H1 (cell line): ENCODE results near the gene FAM222B. TPM values are rescaled to one million over a fixed set of nuclear protein-coding genes. Genes with fewer than 3 reads are reported as not detected.

ENCODE experiments used
- ASH2L ChIP-seq: fragments of 200-600, 300-600 bp; sonication (generic); IDR thresholded peaks from one replicate; pipeline ENCODE4 v1.7.1; 2017; ENCODE audit warnings: low read length
- CEBPB ChIP-seq: IDR thresholded peaks from 2 replicates; pipeline ENCODE4 v1.6.1; 2012; ENCODE audit warnings: low read depth, low read length
- CREB1 ChIP-seq: IDR thresholded peaks from 2 replicates; pipeline ENCODE4 v1.6.1; 2012; ENCODE audit warnings: inconsistent platforms
- E2F6 ChIP-seq: IDR thresholded peaks from 2 replicates; pipeline ENCODE4 v1.6.1; 2012; ENCODE audit warnings: inconsistent platforms
- EGR1 ChIP-seq: IDR thresholded peaks from 2 replicates; pipeline ENCODE4 v1.6.1; 2011; ENCODE audit warnings: low read depth, low read length, borderline replicate concordance
- GABPA ChIP-seq: IDR thresholded peaks from 2 replicates; pipeline ENCODE4 v1.6.1; 2011; ENCODE audit warnings: mild to moderate bottlenecking, low read length, moderate library complexity, borderline replicate concordance; ENCODE audit not compliant: insufficient read depth
- GTF2F1 ChIP-seq: IDR thresholded peaks from 2 replicates; pipeline ENCODE4 v1.6.1; 2012; ENCODE audit warnings: low read depth, low read length, improper control_type of control experiment, borderline replicate concordance
- HDAC2 ChIP-seq, 2 experiments: fragments of 300-600 bp in 1 of 2; sonication (generic) in 1 of 2; IDR thresholded peaks; 2 replicates each; pipeline ENCODE4 v1.6.1; 2011 to 2012; ENCODE audit warnings: low read depth in 2 of 2, low read length in 2 of 2, mild to moderate bottlenecking in 2 of 2, moderate library complexity in 2 of 2, borderline replicate concordance in 1 of 2, inconsistent platforms in 1 of 2
- HDAC6 ChIP-seq: IDR thresholded peaks from one replicate; pipeline ENCODE4 v1.7.1; 2012; ENCODE audit warnings: low read depth, mild to moderate bottlenecking, inconsistent platforms, low read length, moderate library complexity
- NANOG ChIP-seq: IDR thresholded peaks from 2 replicates; pipeline ENCODE4 v1.6.1; 2011; ENCODE audit warnings: low read length, low read depth, mild to moderate bottlenecking, inconsistent platforms; ENCODE audit not compliant: insufficient read depth, poor library complexity, severe bottlenecking
- PHF8 ChIP-seq: fragments of 200-600 bp; sonication (generic); conservative IDR thresholded peaks from 2 replicates; pipeline ENCODE4 v1.7.1; 2012; ENCODE audit warnings: low read depth, mild to moderate bottlenecking, inconsistent platforms, low read length, moderate library complexity
- POLR2A ChIP-seq, 2 experiments: IDR thresholded peaks; 1 replicate in 1 of 2; 2 replicates in 1 of 2; pipeline ENCODE4 v1.6.1; 2011; ENCODE audit warnings: low read depth in 2 of 2, low read length in 2 of 2, mild to moderate bottlenecking in 2 of 2; ENCODE audit errors: control extremely low read depth in 1 of 2
- POLR2AphosphoS5 ChIP-seq: IDR thresholded peaks from 2 replicates; pipeline ENCODE4 v1.6.1; 2011; ENCODE audit warnings: low read depth, low read length
- RXRA ChIP-seq: IDR thresholded peaks from 2 replicates; pipeline ENCODE4 v1.6.1; 2011; ENCODE audit warnings: low read depth, mild to moderate bottlenecking, low read length, moderate library complexity; ENCODE audit not compliant: insufficient read depth
- SAP30 ChIP-seq: fragments of 300-600 bp; sonication (generic); IDR thresholded peaks from 2 replicates; pipeline ENCODE4 v1.7.1; 2012; ENCODE audit warnings: low read length, moderate library complexity, mild to moderate bottlenecking, inconsistent platforms; ENCODE audit not compliant: insufficient read depth, insufficient replicate concordance
- SIRT6 ChIP-seq: IDR thresholded peaks from one replicate; pipeline ENCODE4 v1.7.1; 2012; ENCODE audit warnings: low read length, inconsistent platforms
- SIX5 ChIP-seq: IDR thresholded peaks from 2 replicates; pipeline ENCODE4 v1.6.1; 2011; ENCODE audit warnings: mild to moderate bottlenecking, low read depth, low read length
- SUZ12 ChIP-seq: fragments of 200-600 bp; sonication (generic); IDR thresholded peaks from 2 replicates; pipeline ENCODE4 v1.6.1; 2012; ENCODE audit warnings: mild to moderate bottlenecking, inconsistent platforms, low read length, moderate library complexity, mixed read lengths
- USF2 ChIP-seq: IDR thresholded peaks from 2 replicates; pipeline ENCODE4 v1.6.1; 2011; ENCODE audit warnings: low read length, improper control_type of control experiment
- YY1 ChIP-seq: IDR thresholded peaks from 2 replicates; pipeline ENCODE4 v1.6.1; 2011; ENCODE audit warnings: low read depth, mild to moderate bottlenecking, low read length
- ZNF274 ChIP-seq: IDR thresholded peaks from 2 replicates; pipeline ENCODE4 v1.7.0; 2012; ENCODE audit warnings: low read length, borderline replicate concordance; ENCODE audit errors: extremely low read depth
- polyA plus RNA-seq, 7 experiments: library from polyadenylated mRNA; depleted of rRNA in 3 of 7; stranded (reverse) in 5 of 7; unstranded in 2 of 7; fragments of >200 nt in 5 of 7; fragments of 200-250 nt in 2 of 7; gene quantifications; 1 replicate in 5 of 7; 2 replicates in 1 of 7; 4 replicates in 1 of 7; pipeline versions ENCODE4 v1.2.1 to v1.2.3, GENCODE V29; 2011 to 2013; ENCODE audit warnings: missing spikeins in 2 of 7, mixed read lengths in 2 of 7
- total RNA-seq: library from RNA; stranded (reverse); fragmentation: NEBNext Ultra II Directional; extraction: Animal tissue kit (Norgen Biotek cat#: 25700); gene quantifications from 2 replicates; pipeline ENCODE4 v1.2.1, GENCODE V29; 2021

The FAM222B gene
- total and polyA plus RNA-seq, 2 of the 8 experiments (the other 6 are each of a cell fraction or from before 2014, with no cell fraction given): 42.1 to 81.7 TPM

GRCh38 chr17:28726627-28727491, 115.7 kb downstream of the FAM222B start (continued):
- TF ChIP-seq EGR1 (peak; percentile 70; the same call in 1 of the 2 replicates), E2F6 (no peak), SIX5 (no peak), SIRT6 (no peak), HDAC6 (no peak), NANOG (peak; percentile 13), SUZ12 (0 out of 2 replicates have a peak, but pooled peaks have one; percentile 22), CEBPB (peak; percentile 31; the same call in 1 of the 2 replicates), USF2 (0 out of 2 replicates have a peak, but pooled peaks have one; percentile 16), RXRA (no peak), GABPA (no peak), POLR2AphosphoS5 (peak; percentile 61), GTF2F1 (0 out of 2 replicates have a peak, but pooled peaks have one; percentile 21), YY1 (peak; percentile 65; the same call in 1 of the 2 replicates), POLR2A (IDR thresholded peaks at IDR 0.05; ENCODE audit: control extremely low read depth in 1 of 2, low read depth in 2 of 2, low read length in 2 of 2) (peak in 1 of 2 experiments; percentile 69; a peak in 2 of 3 replicates), PHF8 (0 out of 2 replicates have a peak, but pooled peaks have one; percentile 24), SAP30 (no peak), ASH2L (no peak), HDAC2 (IDR thresholded peaks at IDR 0.05; ENCODE audit: borderline replicate concordance in 1 of 2, low read depth in 2 of 2, low read length in 2 of 2) (peak in 1 of 2 experiments; percentile 11; a peak in 1 of 4 replicates), CREB1 (peak; percentile 61; the same call in 1 of the 2 replicates), ZNF274 (no peak)
